ENCODE data around the gene GFRA1. TPM values are rescaled to one million over a fixed set of nuclear protein-coding genes. Genes with fewer than 3 reads are reported as not detected.

Gene GFRA1
- polyA plus RNA-seq, 1 donor (not counting 4 experiments of a cell fraction or from before 2014, with no cell fraction given): not detected

DNA sequence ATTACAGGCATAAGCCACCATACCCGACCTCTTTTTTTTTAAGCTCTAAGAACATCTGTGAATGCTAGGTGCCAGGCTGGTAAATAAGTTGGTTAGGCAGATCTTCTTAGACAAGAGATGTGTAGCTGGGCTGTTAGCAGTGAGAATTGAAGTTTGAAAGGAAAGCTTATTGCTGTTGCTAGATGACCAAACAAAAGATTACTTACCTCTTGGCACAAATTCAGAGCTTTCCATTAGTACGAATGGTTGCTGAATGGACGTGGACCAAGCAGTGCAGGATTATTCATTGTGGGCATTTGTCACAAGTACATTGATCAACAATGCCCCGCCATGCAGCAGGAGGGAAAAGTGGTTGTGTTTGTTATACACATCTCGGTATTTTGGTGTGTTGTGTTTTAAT, 131.2 kb downstream of the GFRA1 start:
- H3K79me2 ChIP-seq (ENCODE audit: control insufficient read depth, insufficient read depth, low read length): no peaks in the 10 kb centered on the region
- FAIRE-seq (no peak), DNase-seq (ENCODE audit: low read depth, low spot score) (no peak)
- H3K27me3 ChIP-seq (ENCODE audit: control insufficient read depth, extremely low read depth, insufficient read depth, low read length): no peaks in the 10 kb centered on the region
- no peak overlapping the region for H3K9ac ChIP-seq (ENCODE audit: control insufficient read depth, extremely low read depth, insufficient read depth, low read length)
- H3K36me3 ChIP-seq (ENCODE audit: control insufficient read depth in 2 of 2, extremely low read depth in 1 of 2, insufficient read depth in 2 of 2, low read length in 2 of 2): no peaks in the 10 kb centered on the region
- no peak overlapping the region for H3K27ac ChIP-seq (ENCODE audit: control insufficient read depth, insufficient read depth, low read length)
- H4K20me1 ChIP-seq (ENCODE audit: control insufficient read depth, extremely low read depth, insufficient read depth, low read length): no peaks in the 10 kb centered on the region
- no peak overlapping the region for H3K4me3 ChIP-seq (ENCODE audit: control insufficient read depth in 2 of 3, extremely low read depth in 1 of 3, insufficient read depth in 2 of 3, low read depth in 1 of 3, low read length in 3 of 3)
- H3K9me3 ChIP-seq (ENCODE audit: control insufficient read depth, low read depth, low read length): no peaks in the 10 kb centered on the region
- no peak overlapping the region for H2AFZ ChIP-seq (ENCODE audit: control insufficient read depth, low read length)
- no peaks in the 10 kb centered on the region for H3K4me1 ChIP-seq (ENCODE audit: control insufficient read depth, extremely low read depth, insufficient read depth, low read length)
- TF ChIP-seq EZH2 (IDR thresholded peaks at IDR 0.05; ENCODE audit: low read length): no peak
- TF ChIP-seq, protein P1, sequence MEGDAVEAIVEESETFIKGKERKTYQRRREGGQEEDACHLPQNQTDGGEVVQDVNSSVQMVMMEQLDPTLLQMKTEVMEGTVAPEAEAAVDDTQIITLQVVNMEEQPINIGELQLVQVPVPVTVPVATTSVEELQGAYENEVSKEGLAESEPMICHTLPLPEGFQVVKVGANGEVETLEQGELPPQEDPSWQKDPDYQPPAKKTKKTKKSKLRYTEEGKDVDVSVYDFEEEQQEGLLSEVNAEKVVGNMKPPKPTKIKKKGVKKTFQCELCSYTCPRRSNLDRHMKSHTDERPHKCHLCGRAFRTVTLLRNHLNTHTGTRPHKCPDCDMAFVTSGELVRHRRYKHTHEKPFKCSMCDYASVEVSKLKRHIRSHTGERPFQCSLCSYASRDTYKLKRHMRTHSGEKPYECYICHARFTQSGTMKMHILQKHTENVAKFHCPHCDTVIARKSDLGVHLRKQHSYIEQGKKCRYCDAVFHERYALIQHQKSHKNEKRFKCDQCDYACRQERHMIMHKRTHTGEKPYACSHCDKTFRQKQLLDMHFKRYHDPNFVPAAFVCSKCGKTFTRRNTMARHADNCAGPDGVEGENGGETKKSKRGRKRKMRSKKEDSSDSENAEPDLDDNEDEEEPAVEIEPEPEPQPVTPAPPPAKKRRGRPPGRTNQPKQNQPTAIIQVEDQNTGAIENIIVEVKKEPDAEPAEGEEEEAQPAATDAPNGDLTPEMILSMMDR (optimal IDR thresholded peaks at IDR 0.05 in 1 of 3, IDR thresholded peaks at IDR 0.05 in 1 of 3, conservative IDR thresholded peaks at IDR 0.05 in 1 of 3; ENCODE audit: extremely low read depth in 1 of 3, insufficient read depth in 2 of 3, low read length in 3 of 3): no peak
- dilution Hi-C loops (cut with MboI; ENCODE audit: extremely low pct_ligation_motif_present, low sequenced_read_pairs): no loop called here
- no peak overlapping the region for H3K4me2 ChIP-seq (ENCODE audit: control insufficient read depth, extremely low read depth, insufficient read depth, low read depth, low read length)
- H3K9me1 ChIP-seq (ENCODE audit: control insufficient read depth, extremely low read depth, insufficient read depth, low read length): no peaks in the 10 kb centered on the region

- TF ChIP-seq EZH2 (IDR thresholded peaks at IDR 0.05; ENCODE audit: low read length): no peak
- TF ChIP-seq, protein P1 (optimal IDR thresholded peaks at IDR 0.05 in 1 of 3, IDR thresholded peaks at IDR 0.05 in 1 of 3, conservative IDR thresholded peaks at IDR 0.05 in 1 of 3; ENCODE audit: extremely low read depth in 1 of 3, insufficient read depth in 2 of 3, low read length in 3 of 3): no peak
- Histone ChIP-seq H3K79me2 (ENCODE audit: control insufficient read depth, insufficient read depth, low read length) (no peaks in the 10 kb centered on the region), H3K4me2 (ENCODE audit: control insufficient read depth, extremely low read depth, insufficient read depth, low read depth, low read length) (no peak overlapping the region), H3K9me3 (ENCODE audit: control insufficient read depth, low read depth, low read length) (no peaks in the 10 kb centered on the region), H3K4me1 (ENCODE audit: control insufficient read depth, extremely low read depth, insufficient read depth, low read length) (no peaks in the 10 kb centered on the region), H4K20me1 (ENCODE audit: control insufficient read depth, extremely low read depth, insufficient read depth, low read length) (no peaks in the 10 kb centered on the region), H3K36me3 (ENCODE audit: control insufficient read depth in 2 of 2, extremely low read depth in 1 of 2, insufficient read depth in 2 of 2, low read length in 2 of 2) (no peaks in the 10 kb centered on the region), H3K27ac (ENCODE audit: control insufficient read depth, insufficient read depth, low read length) (no peak overlapping the region), H3K9me1 (ENCODE audit: control insufficient read depth, extremely low read depth, insufficient read depth, low read length) (no peaks in the 10 kb centered on the region), H3K4me3 (ENCODE audit: control insufficient read depth in 2 of 3, extremely low read depth in 1 of 3, insufficient read depth in 2 of 3, low read depth in 1 of 3, low read length in 3 of 3) (no peak overlapping the region), H3K9ac (ENCODE audit: control insufficient read depth, extremely low read depth, insufficient read depth, low read length) (no peak overlapping the region), H3K27me3 (ENCODE audit: control insufficient read depth, extremely low read depth, insufficient read depth, low read length) (no peaks in the 10 kb centered on the region), H2AFZ (ENCODE audit: control insufficient read depth, low read length) (no peak overlapping the region)
- DNase-seq (ENCODE audit: low read depth, low spot score) (no peak), FAIRE-seq (no peak)
- dilution Hi-C loops (cut with MboI; ENCODE audit: extremely low pct_ligation_motif_present, low sequenced_read_pairs): no loop called here
These were observed 131.8 kb downstream of the GFRA1 start for GRCh38 chr10:116141246-116141645.
